Cerebellar nuclear complex (tissue), 1 donor: ENCODE data around the gene WWC1.
A peak's percentile ranks its signal among the peaks of the same experiment; 100 is the strongest.

Source experiments
- DNase-seq, 2 experiments: peaks; one replicate each; lab custom pipeline; 2025; lab: John Stamatoyannopoulos, UW

Gene WWC1

DNA sequence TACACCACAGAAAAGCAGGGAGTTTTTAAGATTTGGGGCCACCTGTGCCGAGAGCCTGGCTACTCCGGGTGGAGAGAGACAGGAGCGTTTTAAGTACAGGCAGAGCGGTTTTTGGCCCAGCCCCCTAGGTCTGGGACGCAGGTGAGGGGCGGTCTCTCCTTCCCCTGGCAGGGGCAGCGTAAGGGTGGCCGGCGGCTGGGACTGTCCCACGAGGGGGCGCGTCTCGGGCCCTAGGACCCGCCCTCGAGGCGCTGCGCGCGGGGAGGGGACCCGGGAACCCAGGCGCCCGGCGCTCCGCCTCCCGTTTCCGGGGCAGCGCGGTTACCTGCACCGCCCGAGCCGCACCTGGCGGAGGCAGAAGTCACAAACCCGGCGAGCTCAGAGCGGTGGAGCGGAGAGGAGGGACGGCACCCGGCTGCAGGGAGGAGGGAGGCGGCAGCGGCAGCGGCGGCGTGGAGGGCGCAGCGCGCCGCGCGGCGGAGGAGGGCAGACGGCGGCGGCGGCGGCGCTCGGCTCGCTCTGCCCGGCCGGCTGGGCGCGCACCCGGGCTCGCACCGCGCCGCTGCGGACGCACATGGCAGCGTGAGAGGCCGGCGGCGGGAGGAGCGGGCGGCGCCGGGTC lies at the start of gene WWC1:
TSS of gene WWC1 (plus strand) at position 304 of the 622 bp plus-strand sequence. CDS start 508 bp downstream, outside the sequence.
- DNase-seq, result no peak

- no peak for DNase-seq
Measured at GRCh38 chr5:168244838-168245559, 46.4 kb upstream of the WWC1 start.

DNA sequence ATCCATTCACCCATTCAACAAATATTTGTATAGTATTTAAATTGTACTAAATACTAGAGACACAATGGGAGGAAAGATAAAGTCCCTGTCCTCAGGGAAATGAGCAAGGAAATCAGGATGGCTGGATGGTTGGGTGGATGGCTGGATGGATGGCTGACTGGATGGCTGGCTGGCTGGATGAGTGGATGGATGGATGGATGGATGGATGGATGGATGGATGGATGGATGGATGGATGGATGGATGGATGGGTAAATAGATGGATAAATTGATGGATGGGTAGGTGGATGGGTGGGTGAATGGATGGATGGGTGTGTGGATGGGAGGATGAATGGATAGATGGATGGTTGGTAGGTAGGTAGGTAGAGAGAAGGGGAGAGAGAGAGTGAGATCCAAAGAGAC lies 41.5 kb upstream of the WWC1 start:
- DNase-seq, result no peak

GRCh38 chr5:168251259-168251658 lies 40.2 kb upstream of the WWC1 start:
- DNase-seq, result no peak

DNA sequence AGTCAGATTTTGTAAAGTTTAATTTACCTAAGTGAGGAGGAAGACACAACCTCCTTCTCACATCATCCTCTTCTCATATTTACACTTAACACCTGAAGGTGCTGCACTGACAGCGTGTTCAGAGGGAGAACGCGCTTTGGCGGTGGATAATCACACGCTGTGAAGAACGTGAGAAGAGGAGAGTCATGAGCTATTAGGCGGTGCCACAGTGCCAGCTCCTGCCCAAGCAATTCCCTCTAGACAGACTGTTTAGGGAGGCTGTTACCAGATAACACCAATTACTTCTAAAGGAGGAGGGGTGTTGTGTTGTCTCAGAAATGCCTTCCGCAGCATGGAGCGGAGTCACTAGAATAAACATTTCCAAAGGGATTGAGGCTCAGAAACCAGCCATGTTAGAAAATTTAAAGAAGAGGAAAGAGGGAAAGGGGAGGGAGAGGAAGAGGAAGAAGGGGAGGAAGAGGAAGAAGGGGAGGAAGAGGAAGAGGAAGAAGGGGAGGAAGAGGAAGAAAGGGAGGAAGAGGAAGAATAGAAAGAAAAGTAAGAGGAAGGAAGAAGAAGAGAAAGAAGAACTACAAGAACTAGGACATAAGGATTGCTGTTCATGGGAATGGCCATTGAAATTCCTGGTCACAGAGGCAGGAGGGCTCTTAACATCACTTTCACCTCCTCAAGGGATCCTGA lies 37.3 kb upstream of the WWC1 start:
- no peak for DNase-seq

GRCh38 chr5:168260353-168261226 lies 30.9 kb upstream of the WWC1 start:
- no peak for DNase-seq

DNA sequence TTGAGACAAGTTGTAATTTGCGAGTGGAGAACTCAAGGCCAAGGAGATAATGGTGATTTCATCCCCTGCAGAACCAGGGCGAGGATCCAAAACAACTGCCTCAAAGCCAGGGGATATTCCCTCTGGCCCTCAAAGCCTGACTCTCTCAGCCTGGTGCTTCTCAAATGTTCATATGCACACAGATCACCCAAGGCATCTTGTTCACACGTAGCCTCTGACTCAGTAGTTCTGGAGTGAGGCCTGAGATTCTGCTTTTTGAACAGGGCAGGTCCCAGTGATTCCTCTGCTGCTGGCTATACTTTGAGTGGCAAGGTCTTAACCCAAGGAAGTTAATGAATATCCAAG lies 30.2 kb upstream of the WWC1 start:
- no peak for DNase-seq

- DNase-seq, result no peak
Measured at GRCh38 chr5:168262042-168262743, 29.3 kb upstream of the WWC1 start.

DNA sequence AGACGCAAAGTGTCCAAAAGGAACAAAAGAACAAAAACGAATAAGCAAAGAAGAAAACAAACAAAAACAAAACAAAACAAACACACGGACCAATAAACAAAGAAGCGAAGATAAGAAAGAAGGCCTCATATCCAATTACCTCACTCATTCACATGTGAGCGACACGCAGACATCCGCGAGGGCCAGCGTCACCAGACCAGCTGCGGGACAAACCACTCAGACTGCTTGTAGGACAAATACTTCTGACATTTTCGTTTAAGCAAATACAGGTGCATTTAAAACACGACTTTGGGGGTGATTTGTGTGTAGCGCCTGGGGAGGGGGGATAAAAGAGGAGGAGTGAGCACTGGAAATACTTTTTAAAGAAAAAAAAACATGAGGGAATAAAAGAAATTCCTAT lies 28.3 kb upstream of the WWC1 start:
- no peak for DNase-seq

DNA sequence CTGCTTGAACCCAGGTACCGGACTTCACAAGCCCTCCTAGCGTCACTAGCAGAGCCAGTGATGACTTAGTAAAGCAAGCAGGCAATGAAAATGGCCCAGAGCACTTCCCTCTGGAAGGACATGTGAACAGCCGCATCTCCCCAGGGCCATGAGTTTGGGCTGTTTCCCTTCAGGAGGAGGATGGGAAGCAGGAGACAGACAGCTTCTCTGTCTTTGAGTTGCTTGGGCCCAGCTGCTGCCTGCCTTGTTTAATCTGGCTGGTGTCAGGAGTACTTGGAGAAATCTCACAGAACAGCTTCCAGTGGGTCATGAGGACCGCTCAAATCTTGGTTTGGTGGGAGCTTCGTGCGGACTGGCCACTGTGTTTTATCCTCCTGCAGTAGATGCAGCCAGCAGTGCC lies 25.4 kb upstream of the WWC1 start:
- no peak for DNase-seq

DNA sequence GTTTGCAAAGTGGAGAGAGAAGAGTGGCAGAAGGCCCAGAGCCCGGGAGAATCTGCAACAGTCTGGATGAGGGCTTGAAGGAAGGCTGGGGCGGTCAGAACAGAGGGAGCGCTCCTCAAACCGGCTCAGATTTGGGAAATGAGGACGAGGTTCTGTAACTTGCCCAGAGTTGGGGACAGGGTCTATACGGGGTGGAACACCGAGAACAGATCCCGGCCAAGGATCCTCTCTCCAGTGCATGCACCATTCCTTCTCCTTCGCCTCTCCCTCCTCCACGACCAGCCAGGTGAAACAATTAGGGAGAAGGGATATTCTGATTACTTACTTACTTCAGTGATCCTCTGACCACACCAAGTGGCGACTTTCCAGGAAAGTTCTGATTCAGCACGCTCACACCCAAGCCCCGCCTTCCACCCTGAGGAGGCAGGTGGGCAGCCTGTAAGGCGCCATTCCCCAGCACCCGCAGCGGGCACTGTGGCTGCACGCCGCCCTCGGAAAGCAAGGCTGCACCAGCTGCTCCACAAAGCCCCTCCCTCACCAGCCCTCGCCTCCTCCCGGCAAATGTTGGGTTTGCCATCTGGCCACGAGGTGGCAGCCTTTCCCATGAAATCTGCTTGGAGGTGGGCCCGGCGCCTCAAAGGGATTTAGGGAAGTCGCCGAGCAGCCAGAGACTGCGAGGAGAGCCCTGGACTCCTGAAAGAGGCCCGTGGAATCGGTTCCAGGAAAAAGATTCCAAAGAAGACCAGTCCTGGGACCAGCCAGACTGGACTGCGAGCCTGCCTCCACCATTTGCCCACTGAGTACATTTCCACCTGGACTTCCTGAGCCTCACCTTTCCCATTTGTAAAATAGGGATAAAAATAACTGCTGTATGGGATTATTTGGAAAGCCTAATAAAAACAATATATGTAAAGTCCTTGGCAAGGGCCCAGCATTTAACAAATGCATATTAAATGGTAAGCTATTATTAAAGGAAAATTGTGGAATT lies 22.2 kb upstream of the WWC1 start:
- DNase-seq, result peak in 1 of 2 experiments; percentile 25

DNA sequence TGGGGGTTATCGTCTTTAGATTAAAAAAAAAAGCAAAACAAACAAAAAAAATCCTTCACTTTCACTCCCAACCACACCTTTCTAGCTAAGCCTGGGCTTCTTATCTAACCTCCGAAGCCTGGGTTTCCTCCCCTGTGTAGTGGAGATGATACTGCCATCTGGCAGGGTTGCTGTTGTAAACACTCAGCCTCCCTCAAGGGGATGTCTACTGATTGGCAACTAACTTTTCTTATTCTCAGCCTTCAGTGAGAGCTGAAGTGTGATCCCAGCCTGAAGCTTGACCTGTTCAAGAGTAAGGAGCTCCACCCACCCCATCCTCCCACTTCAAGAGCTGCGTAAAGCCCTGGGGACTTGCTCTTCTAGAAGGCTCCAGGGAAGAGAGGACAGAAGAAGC lies 21.5 kb upstream of the WWC1 start:
- DNase-seq, result no peak

DNA sequence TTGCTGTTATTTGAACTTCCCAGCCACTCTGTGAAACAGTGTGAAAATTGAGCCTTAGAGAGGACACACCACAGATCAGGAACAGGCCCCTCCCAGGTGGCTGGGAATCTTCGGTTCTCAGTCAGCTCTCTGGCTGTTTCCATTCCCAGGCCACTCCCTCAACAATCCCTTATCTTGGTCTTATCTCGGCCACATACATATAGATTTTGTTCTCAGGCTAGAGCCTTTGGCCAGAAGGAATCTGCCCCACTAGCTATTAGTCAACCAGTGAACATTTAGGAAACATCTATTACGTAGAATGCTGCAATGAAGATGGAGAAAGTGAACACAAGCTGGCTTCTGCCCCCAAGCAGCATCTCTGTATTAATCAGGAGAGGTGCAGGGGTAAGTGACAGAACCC lies 21.0 kb upstream of the WWC1 start:
- no peak for DNase-seq

DNA sequence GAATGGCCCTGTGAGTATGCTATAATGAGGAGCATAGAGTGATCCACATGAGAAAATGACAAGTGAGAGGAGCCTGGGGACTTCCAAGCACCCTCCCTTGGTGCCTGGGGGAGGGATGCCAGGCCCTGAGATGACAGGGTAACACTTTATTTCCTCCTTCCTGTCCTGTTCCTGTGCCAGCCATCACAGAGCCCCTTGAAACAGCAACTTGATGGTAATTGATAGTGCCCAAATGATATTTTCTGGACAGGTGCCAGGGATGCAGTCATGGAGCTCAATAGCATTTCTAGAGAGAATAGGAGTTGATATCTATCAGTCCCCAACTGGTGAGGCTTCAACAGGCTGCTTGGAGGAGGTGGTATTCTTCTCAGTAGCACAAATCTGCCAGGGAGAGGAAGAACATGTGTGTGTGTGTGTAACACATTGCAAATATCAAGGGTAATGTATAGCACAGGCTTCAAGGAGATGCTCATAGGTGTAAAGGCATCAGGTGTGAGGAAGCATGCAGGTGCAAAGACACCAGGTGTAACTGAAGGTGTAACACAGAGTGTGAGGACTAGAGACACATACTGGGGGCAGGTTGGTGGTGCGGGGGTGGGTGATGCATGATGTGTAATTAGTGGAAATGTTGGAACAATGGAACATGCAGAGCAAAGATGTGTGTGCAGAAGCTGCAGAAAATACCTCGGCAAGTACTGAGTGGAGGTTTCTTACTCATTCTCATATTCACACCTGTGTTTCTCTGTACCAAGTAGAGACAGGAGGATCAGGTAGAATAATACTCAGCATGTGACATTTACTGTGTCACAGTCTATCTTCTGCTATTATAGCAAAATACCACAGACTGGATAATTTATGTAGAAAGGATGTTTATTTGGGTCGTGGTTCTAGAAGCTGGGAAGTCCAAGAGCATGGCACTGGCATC lies 18.1 kb upstream of the WWC1 start:
- DNase-seq, result no peak

DNA sequence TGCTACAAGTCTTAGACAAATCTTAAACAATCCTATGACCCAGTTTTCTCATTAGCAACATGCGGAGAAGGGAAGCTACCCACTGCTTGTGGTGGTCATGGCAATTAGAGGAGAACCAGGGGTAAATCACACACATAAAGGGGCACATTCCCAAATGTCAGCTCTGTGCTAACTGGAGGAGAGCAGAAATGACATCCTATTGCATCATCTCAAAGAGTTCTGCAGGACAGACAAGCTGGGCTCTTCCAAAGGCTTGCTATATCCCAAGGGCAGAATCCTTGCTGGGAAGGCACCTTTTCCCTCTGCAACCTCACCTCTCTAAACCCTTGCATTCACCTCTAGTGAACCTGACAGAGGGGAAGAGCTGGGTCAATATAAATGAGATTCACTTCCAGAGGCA lies 17.0 kb upstream of the WWC1 start:
- no peak for DNase-seq

- no peak for DNase-seq
Measured at GRCh38 chr5:168275940-168276339, 15.5 kb upstream of the WWC1 start.

DNA sequence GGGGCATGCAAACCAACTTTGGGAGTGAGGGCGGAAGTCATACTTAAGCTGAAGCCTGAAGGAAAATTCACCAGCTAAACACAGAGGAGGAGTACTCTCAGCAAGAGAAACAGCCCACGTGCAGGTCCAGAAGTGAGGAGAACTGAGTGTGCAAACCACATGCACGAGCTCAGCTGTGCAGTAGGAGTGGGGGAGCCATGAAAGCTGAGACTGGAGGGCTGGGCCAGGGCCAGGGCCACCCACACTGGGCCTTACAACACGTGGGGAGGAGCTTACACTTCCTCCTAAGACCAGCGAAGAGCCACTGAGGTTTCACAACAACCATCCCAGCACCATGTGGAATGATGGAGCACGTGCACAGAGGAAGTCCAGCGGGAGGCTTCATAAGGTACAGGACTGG lies 9.3 kb upstream of the WWC1 start:
- DNase-seq, result no peak

GRCh38 chr5:168284809-168285208 lies 6.6 kb upstream of the WWC1 start:
- no peak for DNase-seq

DNA sequence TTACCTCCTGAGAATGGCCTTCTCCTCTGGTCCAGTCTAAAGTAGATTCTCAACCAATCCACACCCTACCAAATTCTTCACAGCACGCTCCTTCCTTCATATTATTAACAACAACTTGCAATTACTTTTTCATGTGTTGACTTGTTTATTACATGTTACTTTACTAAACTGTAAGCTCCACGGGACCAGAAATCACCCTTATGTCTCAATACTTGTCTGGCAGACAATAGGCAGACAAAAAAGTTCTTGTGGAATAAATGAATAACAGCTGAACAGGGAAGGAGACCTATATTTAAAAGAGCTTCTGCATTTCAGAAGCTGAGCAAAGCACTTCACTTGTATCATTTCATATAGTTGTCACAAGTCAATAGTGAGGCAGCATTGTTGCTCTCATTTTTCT lies 5.7 kb upstream of the WWC1 start:
- DNase-seq, result no peak
